Body of pancreas (tissue), 4 donors: ENCODE results near the gene C6orf47.

Experiments
- POLR2A ChIP-seq, 3 donors: fragments of 450-650 bp; IDR thresholded peaks; one replicate each; pipeline ENCODE4 v1.6.1; 2016; ENCODE audit warnings: antibody characterized with exemption in 3 of 3, mild to moderate bottlenecking in 2 of 3
- TF ChIP-seq, protein P1 (sequence below), 7 experiments: fragments of 450-650 bp in 4 of 7; fragments of 200-600 bp in 3 of 7; sonication (generic) in 3 of 7; IDR thresholded peaks; one replicate each; pipeline ENCODE4 v1.5.1; 2016 to 2019; ENCODE audit warnings: antibody characterized with exemption in 7 of 7

DNA sequence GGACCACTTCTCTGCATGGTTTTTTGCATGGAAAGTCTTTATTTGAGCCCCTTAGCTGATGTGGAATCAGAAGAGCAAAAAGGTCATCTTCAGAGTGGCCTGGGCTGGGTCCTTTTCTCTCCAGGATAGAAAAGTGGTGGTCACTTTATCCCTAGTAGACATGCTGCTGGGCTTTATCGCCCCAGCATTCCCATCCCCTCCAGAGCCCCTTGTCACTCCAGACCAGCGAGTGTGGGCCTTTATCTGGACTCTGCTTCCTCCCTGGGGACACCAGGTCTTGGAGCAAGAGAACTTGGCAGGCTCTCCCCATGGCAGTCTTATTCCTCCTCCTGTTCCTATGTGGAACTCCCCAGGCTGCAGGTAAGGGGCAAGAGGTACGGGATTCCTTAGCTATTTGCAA, 46.0 kb upstream of the C6orf47 start, which contains the start of gene LY6G6F:
- TF ChIP-seq, protein P1, sequence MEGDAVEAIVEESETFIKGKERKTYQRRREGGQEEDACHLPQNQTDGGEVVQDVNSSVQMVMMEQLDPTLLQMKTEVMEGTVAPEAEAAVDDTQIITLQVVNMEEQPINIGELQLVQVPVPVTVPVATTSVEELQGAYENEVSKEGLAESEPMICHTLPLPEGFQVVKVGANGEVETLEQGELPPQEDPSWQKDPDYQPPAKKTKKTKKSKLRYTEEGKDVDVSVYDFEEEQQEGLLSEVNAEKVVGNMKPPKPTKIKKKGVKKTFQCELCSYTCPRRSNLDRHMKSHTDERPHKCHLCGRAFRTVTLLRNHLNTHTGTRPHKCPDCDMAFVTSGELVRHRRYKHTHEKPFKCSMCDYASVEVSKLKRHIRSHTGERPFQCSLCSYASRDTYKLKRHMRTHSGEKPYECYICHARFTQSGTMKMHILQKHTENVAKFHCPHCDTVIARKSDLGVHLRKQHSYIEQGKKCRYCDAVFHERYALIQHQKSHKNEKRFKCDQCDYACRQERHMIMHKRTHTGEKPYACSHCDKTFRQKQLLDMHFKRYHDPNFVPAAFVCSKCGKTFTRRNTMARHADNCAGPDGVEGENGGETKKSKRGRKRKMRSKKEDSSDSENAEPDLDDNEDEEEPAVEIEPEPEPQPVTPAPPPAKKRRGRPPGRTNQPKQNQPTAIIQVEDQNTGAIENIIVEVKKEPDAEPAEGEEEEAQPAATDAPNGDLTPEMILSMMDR (IDR thresholded peaks at IDR 0.05): no peak
- no peak for TF ChIP-seq POLR2A (IDR thresholded peaks at IDR 0.05)
